GM12873 (cell line): ENCODE measurements around the gene MAPKAPK3.

ENCODE experiments used
- TF ChIP-seq, protein P1 (sequence below): IDR thresholded peaks from 2 replicates; pipeline ENCODE4 v1.5.1; 2012; ENCODE audit warnings: low read depth, mild to moderate bottlenecking, moderate library complexity, low read length, control low read depth; ENCODE audit not compliant: insufficient read depth; ENCODE audit errors: missing control alignments

Gene MAPKAPK3

DNA sequence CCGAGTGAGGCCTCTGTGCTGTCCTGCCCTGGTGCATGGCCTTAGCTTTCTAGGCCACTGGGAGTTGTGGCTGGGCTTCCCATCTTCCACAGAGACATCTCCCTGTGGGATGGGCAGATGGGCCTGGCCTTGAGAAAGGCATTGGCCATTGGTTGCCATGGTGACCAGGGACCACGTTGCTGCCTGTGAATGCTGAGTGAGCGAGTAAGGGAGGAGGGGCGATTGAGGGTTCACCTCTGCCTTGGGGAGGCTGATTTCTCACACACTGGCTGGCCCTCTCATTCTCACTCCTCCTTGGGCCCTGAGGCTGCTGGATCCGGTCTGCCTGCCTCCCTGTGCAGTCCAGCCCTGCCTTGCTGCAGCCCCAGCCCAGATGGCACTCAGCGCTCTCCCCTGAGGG, 31.4 kb downstream of the MAPKAPK3 start:
- TF ChIP-seq, protein P1, sequence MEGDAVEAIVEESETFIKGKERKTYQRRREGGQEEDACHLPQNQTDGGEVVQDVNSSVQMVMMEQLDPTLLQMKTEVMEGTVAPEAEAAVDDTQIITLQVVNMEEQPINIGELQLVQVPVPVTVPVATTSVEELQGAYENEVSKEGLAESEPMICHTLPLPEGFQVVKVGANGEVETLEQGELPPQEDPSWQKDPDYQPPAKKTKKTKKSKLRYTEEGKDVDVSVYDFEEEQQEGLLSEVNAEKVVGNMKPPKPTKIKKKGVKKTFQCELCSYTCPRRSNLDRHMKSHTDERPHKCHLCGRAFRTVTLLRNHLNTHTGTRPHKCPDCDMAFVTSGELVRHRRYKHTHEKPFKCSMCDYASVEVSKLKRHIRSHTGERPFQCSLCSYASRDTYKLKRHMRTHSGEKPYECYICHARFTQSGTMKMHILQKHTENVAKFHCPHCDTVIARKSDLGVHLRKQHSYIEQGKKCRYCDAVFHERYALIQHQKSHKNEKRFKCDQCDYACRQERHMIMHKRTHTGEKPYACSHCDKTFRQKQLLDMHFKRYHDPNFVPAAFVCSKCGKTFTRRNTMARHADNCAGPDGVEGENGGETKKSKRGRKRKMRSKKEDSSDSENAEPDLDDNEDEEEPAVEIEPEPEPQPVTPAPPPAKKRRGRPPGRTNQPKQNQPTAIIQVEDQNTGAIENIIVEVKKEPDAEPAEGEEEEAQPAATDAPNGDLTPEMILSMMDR, result no peak

DNA sequence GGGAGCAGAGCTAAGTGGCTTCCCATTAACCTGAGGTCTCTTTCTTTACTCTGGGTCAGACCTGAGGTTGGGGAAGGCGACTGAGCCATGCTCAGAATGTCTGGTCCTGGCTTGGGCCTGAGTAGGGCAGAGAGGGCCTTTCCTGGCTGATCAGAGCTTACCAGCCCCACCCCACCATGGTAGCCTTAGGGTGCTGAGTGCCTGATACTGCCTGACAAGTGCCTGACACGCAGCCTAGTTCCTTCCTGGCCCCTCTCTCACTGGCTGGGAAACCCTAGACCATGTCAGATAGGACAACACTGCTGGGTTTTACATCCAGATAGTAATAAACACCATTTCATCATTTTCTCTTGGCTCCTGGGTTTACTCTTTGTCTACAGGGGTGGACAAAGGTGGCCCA, 32.0 kb downstream of the MAPKAPK3 start:
- TF ChIP-seq, protein P1, result no peak

GRCh38 chr3:50649451-50649931, 32.5 kb downstream of the MAPKAPK3 start:
- TF ChIP-seq, protein P1, result no peak

GRCh38 chr3:50650018-50650417, 33.1 kb downstream of the MAPKAPK3 start:
- TF ChIP-seq, protein P1, result no peak

DNA sequence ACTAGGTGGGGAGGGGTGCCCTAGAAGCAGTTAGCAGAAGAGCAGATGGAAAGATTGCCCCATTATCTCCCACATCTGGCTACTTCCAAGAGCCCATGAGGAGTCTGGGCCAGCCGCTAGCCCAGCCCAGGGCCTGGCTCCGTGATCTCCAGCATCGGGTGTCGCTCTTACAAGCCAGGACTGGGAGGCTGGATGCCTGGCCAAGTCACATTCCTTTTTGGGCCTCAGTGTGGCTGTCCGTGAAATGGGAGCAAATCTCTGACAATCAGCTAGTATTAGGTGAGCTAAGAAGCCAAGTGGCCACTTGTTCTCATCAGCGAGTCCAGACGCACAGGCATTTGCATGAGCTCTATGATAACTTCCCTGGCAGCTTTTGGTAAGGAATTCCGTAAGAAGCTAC, 34.5 kb downstream of the MAPKAPK3 start:
- TF ChIP-seq, protein P1, result no peak

DNA sequence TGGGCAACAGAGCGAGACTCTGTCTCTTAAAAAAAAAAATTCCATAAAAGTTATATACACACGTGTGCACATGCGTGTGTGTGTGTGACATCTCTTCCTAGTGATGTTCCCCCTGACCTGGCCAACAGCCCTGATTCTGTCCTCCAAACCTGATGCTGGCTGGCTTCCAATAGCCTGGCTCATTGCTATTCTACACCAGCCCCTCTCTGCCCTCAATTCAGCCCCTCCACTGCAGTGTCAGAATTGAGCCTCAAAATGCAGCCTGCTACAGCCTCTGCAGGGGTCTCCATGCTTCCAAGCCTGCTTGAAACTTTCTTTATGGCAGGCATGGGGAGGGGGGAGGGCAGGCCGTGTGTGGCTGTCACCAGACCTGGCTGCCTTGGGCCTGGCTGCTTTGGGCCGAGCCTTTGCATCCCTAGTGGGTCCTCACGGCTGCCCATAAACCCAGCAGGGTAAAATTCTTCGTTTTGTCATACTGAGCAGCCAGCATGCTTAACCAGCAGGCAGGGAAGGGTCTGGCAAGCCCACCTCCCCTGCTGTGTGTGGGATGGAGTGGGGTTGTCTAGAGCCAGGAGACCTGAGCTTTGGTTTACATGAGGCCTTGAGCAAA, 35.1 kb downstream of the MAPKAPK3 start:
- TF ChIP-seq, protein P1, result no peak

DNA sequence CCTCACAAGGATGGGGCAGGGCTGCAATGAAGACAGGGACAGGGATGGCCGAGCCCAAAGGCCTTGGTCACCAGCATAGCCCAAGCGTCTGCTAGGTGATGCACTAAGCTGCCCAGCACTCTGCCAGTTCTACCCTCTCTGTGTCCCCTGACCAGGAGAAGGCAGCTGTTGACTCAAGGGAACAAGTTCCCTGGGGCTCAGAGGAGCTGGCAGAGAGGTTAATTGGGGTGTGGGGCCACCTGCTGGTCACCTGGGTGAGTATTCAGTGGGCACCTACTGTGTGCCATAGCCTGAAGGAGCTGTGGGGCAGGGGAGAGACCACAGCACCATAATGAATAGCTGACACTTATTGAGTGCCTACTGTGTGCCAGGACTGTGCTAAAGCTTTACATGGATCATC, 35.8 kb downstream of the MAPKAPK3 start:
- TF ChIP-seq, protein P1, result peak; percentile 67
